ENCODE results near the gene MYO7A. TPM values are rescaled to one million over a fixed set of nuclear protein-coding genes. Genes with fewer than 3 reads are reported as not detected.

Gene MYO7A
- total and polyA plus RNA-seq, 2 donors (not counting 3 experiments of a cell fraction or from before 2014, with no cell fraction given) = 1.3 to 3.6 TPM

DNA sequence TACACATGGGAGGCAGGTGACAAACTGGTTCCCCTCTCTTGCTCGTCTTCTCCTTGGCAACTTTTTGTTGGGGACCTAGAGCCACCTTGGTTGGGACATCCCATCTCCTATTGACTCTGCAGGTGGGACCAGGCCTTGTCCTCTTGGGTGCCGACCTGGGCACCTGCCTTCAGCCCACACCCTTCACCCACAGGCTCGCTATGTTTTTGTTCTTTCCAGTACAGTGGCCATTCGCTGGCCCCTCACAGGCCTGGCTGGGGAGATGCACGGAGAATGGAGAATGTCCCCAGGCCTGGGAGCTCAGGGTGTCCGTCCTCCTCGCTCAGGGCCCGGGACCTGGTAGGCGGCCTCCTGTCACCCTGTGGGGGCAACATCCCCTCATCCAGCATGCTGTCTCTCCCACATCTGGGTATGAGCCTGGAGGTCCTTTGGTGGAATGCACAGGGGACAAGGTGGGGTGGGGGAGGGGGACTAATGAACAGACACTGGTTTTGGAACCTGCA is 40.3 kb upstream of the MYO7A start:
- H3K27ac ChIP-seq (ENCODE audit: insufficient read depth, low read depth, low read length) = no peak overlapping the region
- H3K36me3 ChIP-seq (ENCODE audit: control insufficient read depth in 2 of 2, extremely low read depth in 1 of 2, insufficient read depth in 2 of 2, low read length in 2 of 2) = no peaks in the 10 kb centered on the region
- FAIRE-seq (no peak), DNase-seq (ENCODE audit: low read depth, low spot score) (no peak)
- H2AFZ ChIP-seq (ENCODE audit: low read depth, low read length) = no peak overlapping the region
- H4K20me1 ChIP-seq (replicated peaks; ENCODE audit: control insufficient read depth, extremely low read depth, insufficient read depth, low read length) = no peaks in the 10 kb centered on the region
- H3K79me2 ChIP-seq (ENCODE audit: control insufficient read depth, insufficient read depth, low read length) = no peaks in the 10 kb centered on the region
- intact Hi-C loops (cut with micrococcal nuclease) (no loop called here), dilution Hi-C loops (cut with MboI; ENCODE audit: extremely low pct_ligation_motif_present, low sequenced_read_pairs) (no loop called here)
- no peak overlapping the region for H3K4me2 ChIP-seq (ENCODE audit: insufficient read depth, low read length)
- TF ChIP-seq POLR2AphosphoS5 (IDR thresholded peaks at IDR 0.05; ENCODE audit: insufficient read depth, low read depth, low read length) (no peak), CTCF (IDR thresholded peaks at IDR 0.05; ENCODE audit: extremely low read depth in 1 of 2, insufficient read depth in 1 of 2, low read depth in 1 of 2, low read length in 2 of 2) (no peak), GATA2 (IDR thresholded peaks at IDR 0.05; ENCODE audit: insufficient read depth, insufficient read length, low read depth, low read length) (no peak), MYC (IDR thresholded peaks at IDR 0.05; ENCODE audit: low read depth, low read length) (no peak), FOS (IDR thresholded peaks at IDR 0.05; ENCODE audit: borderline replicate concordance, insufficient read depth, low read length) (no peak), POLR2A (IDR thresholded peaks at IDR 0.05; ENCODE audit: low read depth, low read length) (no peak), EZH2 (IDR thresholded peaks at IDR 0.05; ENCODE audit: borderline replicate concordance, low read depth, low read length, severe bottlenecking) (no peak), JUN (IDR thresholded peaks at IDR 0.05; ENCODE audit: borderline replicate concordance, insufficient read depth, insufficient read length, low read depth) (no peak)
- TF ChIP-seq, protein P1, sequence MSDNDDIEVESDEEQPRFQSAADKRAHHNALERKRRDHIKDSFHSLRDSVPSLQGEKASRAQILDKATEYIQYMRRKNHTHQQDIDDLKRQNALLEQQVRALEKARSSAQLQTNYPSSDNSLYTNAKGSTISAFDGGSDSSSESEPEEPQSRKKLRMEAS (IDR thresholded peaks at IDR 0.05; ENCODE audit: insufficient read depth, insufficient read length) = no peak
- H3K9me3 ChIP-seq (replicated peaks; ENCODE audit: control insufficient read depth, insufficient read depth, low read length) = no peaks in the 10 kb centered on the region
- no peaks in the 10 kb centered on the region for H3K27me3 ChIP-seq (ENCODE audit: control insufficient read depth in 2 of 2, insufficient read depth in 2 of 2, low read length in 2 of 2)
- no peak overlapping the region for H3K4me3 ChIP-seq (replicated peaks in 1 of 3; ENCODE audit: insufficient read depth in 1 of 3, low read depth in 1 of 3, low read length in 3 of 3)
- POLR2A ChIA-PET = no interaction called here
- no TSS peak for BruUV-seq (replicated peaks)
- H3K9ac ChIP-seq (replicated peaks; ENCODE audit: extremely low read depth, insufficient read depth, low read length) = no peak overlapping the region
- H3K4me1 ChIP-seq (ENCODE audit: control insufficient read depth, extremely low read depth, insufficient read depth, low read length) = peaks cover 4% of the 10 kb centered on the region
- CTCF ChIA-PET = interaction anchor here (5.3 to 7.3 kb wide), 2 partner anchors 23 to 40 kb away, joined by 148 to 316 read pairs; partner anchors contain the start of gene CAPN5
- no peaks in the 10 kb centered on the region for H3K9me1 ChIP-seq (replicated peaks; ENCODE audit: control insufficient read depth, extremely low read depth, insufficient read depth, low read length)

Measured in endothelial cell of umbilical vein (primary cell).